ENCODE measurements around the gene ACAT2. TPM values are rescaled to one million over a fixed set of nuclear protein-coding genes. Genes with fewer than 3 reads are reported as not detected.

The ACAT2 gene
- total RNA-seq, 2 donors from 2014 or later = 10.3 to 12.2 TPM

GRCh38 chr6:159826968-159827647 lies 65.3 kb downstream of the ACAT2 start:
- intact Hi-C loops (cut with DNase I) = no loop called here
- ATAC-seq (no peak), DNase-seq (no peak)

- ATAC-seq (no peak), DNase-seq (no peak)
- intact Hi-C loops (cut with DNase I) = no loop called here
Observed at GRCh38 chr6:159828074-159828473, 66.2 kb downstream of the ACAT2 start.

Other genes with a start within 250 kb of the ACAT2 start
- 100 to 1,000 TPM; 527 to 576 TPM for gene SOD2, start 68.8 kb upstream of the ACAT2 start, total RNA-seq
- 10 to 100 TPM; 42.1 to 57.4 TPM for gene WTAP, start 34.5 kb upstream of the ACAT2 start, total RNA-seq
- gene TCP1, start 27.6 kb downstream of the ACAT2 start, total RNA-seq = 100 to 1,000 TPM; 145 to 165 TPM
- gene MRPL18, start 28.4 kb downstream of the ACAT2 start, total RNA-seq = 10 to 100 TPM; 63.4 to 63.9 TPM
- gene PNLDC1, start 38.2 kb downstream of the ACAT2 start, total RNA-seq = under 1 TPM in 1 of 2 donors, not detected in 1; 0.47 TPM
- gene MAS1, start 128.9 kb downstream of the ACAT2 start, total RNA-seq = not detected
- 10 to 100 TPM; 50.1 to 56.2 TPM for gene IGF2R, start 207.0 kb downstream of the ACAT2 start, total RNA-seq